T-helper 17 cell (primary cell): Measurements from ENCODE around the gene ATP6V1G1. TPM values are rescaled to one million over a fixed set of nuclear protein-coding genes. Genes with fewer than 3 reads are reported as not detected.

Source experiments
- ATAC-seq: fragments of 150-1000 bp; cut with Tn5 transposase; 2 replicates; pipeline ENCODE4 v1.10.0; 2021; ENCODE audit warnings: mild to moderate bottlenecking, moderate library complexity
- DNase-seq, 3 donors: peaks; one replicate each; pipeline versions ENCODE4 v3.0.0 to v3.0.0-alpha.2; 2020 to 2021
- H3K9me3 ChIP-seq: one replicate; pipeline ENCODE4 v1.7.0; 2013; ENCODE audit warnings: low read length, mild to moderate bottlenecking; ENCODE audit not compliant: control insufficient read depth, poor library complexity, severe bottlenecking
- H3K27ac Mint-ChIP-seq: one replicate; pipeline ENCODE4 v1.8.0; 2022; ENCODE audit warnings: mild to moderate bottlenecking, moderate library complexity, mixed read lengths
- H3K27me3 Mint-ChIP-seq: one replicate; pipeline ENCODE4 v1.8.0; 2022; ENCODE audit warnings: mixed read lengths
- H3K36me3 Mint-ChIP-seq: one replicate; pipeline ENCODE4 v1.8.0; 2022; ENCODE audit warnings: low read depth, mixed read lengths
- H3K4me1 Mint-ChIP-seq: one replicate; pipeline ENCODE4 v1.8.0; 2022; ENCODE audit warnings: mild to moderate bottlenecking, mixed read lengths
- H3K4me3 Mint-ChIP-seq: one replicate; pipeline ENCODE4 v1.8.0; 2022; ENCODE audit warnings: mild to moderate bottlenecking, moderate library complexity, mixed read lengths
- total RNA-seq, 4 donors: library from RNA in 2 of 4; stranded (reverse) in 2 of 4; gene quantifications; one replicate each; pipeline ENCODE4 v1.2.3 and lab custom pipeline; 2022 to 2026

Gene ATP6V1G1
- total RNA-seq, 2 donors from 2014 or later = 101 to 102 TPM

DNA sequence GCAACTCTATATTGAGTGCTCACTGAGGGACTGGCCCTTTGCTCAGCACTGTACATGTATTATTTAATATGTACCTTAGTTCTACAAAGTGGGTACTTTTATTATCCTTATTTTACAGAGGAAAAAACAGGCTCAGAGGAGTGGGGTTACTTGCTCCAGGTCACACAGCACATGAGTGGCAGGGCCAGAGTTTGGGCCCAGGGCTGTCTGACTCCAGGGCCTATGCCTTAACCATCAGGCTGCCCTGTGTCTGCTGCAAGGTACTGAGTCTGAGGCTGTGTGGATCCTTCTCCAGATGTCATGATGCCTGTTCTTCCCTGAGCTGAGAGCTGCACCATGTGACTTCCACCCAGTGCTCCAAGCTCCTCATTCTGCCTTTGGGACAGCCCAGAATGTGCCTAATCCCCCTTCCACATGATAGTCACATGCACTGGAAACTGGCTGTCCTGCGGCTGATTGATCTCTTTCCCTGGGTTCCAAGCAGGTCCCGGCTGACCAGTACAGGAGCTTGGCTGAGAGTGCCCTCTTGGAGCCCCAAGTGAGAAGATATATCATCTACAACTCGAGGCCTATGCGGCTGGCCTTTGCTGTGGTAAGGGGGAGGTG lies 38.9 kb downstream of the ATP6V1G1 start:
- Mint-ChIP-seq H3K27me3 (no peaks in the 10 kb centered on the region), H3K27ac (peak overlapping the region; percentile 19), H3K4me3 (no peak overlapping the region), H3K4me1 (peaks cover 11% of the 10 kb centered on the region), H3K36me3 (peaks cover 14% of the 10 kb centered on the region)
- H3K9me3 ChIP-seq = no peaks in the 10 kb centered on the region
- ATAC-seq = no peak
- no peak for DNase-seq

DNA sequence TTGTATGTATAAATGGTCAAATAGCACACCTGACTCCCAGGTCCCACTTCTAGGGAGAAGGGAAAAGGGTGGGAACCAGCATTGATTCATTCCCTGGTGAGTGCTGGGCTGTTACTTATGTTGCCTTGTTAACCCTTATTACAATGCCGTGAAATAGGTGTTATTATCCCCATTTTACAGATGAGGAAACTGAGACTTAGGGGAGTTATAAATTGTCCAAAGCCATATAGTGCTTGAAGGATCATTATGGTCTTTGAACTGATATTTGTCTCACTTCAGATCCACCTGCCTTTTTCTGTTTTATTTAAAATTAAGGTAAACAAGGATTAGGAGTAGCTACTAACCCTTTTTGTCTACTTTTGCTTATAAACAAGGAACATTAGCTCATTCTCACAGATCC lies 40.0 kb downstream of the ATP6V1G1 start:
- no peak overlapping the region for H3K4me3 Mint-ChIP-seq
- no peaks in the 10 kb centered on the region for H3K27me3 Mint-ChIP-seq
- no peak for DNase-seq
- H3K4me1 Mint-ChIP-seq = peaks cover 6% of the 10 kb centered on the region
- no peaks in the 10 kb centered on the region for H3K9me3 ChIP-seq
- ATAC-seq = no peak
- peaks cover 9% of the 10 kb centered on the region for H3K36me3 Mint-ChIP-seq
- peak overlapping the region; percentile 70 for H3K27ac Mint-ChIP-seq

DNA sequence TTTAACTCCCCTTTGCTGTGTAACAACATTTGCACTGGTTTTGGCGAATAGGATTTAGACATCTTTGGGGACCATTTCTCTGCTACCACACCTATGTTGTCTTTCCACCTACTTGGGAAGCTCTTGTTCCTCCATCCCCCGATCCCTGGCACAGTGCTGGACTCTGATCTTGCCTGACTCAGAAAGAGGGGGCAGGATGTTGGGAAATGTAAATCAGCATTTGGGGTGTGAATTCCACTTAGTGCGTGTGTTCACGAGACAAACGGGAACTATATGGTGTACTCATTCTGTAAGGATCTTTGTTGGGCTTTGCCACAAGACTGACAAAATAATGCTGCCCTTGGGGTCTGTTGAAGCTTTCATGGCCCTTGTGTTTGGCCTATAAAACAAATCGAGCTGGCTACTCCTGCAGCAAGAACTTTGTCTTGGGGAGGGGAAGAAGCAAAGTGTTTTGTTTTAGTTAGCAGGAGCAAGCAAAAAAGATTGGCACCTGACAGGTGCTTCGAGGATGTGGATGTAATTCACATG lies 42.1 kb downstream of the ATP6V1G1 start:
- ATAC-seq (no peak), DNase-seq (no peak)
- no peaks in the 10 kb centered on the region for H3K27me3 Mint-ChIP-seq
- no peak overlapping the region for H3K4me3 Mint-ChIP-seq
- H3K4me1 Mint-ChIP-seq = peaks cover 4% of the 10 kb centered on the region
- peak overlapping the region; percentile 75 for H3K27ac Mint-ChIP-seq
- peaks cover 5% of the 10 kb centered on the region for H3K36me3 Mint-ChIP-seq
- no peaks in the 10 kb centered on the region for H3K9me3 ChIP-seq

DNA sequence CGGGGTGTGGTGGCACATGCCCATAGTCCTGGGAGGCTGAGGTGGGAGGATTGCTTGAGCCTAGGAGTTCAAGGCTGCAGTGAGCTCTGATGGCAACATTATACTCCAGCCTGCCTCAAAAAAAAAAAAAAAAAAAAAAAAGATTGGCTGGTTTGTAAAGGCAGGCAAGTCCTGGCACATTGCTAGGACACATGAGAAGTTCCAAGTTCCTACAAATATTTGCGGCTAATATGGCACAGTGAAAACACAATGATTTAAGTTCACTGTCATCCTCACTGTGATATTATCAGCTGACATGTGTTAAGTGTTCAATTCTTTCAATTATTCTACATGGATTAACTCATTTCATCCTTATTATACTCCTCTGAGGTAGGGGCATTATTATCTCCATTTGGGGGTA lies 43.6 kb downstream of the ATP6V1G1 start:
- no peaks in the 10 kb centered on the region for H3K9me3 ChIP-seq
- peaks cover 5% of the 10 kb centered on the region for H3K36me3 Mint-ChIP-seq
- H3K27me3 Mint-ChIP-seq = no peaks in the 10 kb centered on the region
- H3K4me3 Mint-ChIP-seq = no peak overlapping the region
- peaks cover 6% of the 10 kb centered on the region for H3K4me1 Mint-ChIP-seq
- no peak overlapping the region for H3K27ac Mint-ChIP-seq
- DNase-seq = no peak
- ATAC-seq = no peak

DNA sequence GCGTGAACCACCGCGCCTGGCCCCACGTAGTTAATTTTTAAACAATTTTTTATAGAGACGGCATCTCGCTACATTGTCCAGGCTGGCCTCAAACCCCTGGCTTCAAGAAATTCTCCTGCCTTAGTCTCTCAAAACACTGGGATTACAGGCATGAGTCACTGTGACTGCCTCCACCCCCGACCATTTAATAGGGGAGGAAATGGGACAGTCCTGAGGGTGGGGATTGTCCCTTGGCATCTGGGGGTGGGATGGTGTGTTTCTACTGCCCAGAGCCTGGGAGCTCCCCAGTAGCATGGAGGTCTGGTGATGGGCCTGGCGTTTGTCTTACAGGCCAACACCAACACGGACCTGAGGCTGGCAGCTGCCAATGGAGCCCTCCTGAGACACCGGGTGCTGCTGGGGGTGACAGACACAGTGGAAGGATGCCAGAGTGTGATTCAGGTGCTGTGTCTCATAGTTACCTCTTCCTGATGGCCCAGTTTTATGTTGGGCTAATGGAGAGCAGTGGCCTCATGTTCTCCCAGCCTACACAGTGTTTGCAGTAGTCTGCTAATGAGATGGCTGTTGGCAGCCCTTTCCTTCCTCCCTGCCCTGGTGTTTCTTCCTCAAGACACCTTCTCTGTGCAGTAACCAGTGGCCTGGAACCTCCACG lies 46.0 kb downstream of the ATP6V1G1 start:
- ATAC-seq = no peak
- no peaks in the 10 kb centered on the region for H3K9me3 ChIP-seq
- H3K27ac Mint-ChIP-seq = no peak overlapping the region
- H3K4me1 Mint-ChIP-seq = peaks cover 5% of the 10 kb centered on the region
- H3K27me3 Mint-ChIP-seq = no peaks in the 10 kb centered on the region
- H3K36me3 Mint-ChIP-seq = peaks cover 3% of the 10 kb centered on the region
- no peak overlapping the region for H3K4me3 Mint-ChIP-seq
- DNase-seq = no peak

DNA sequence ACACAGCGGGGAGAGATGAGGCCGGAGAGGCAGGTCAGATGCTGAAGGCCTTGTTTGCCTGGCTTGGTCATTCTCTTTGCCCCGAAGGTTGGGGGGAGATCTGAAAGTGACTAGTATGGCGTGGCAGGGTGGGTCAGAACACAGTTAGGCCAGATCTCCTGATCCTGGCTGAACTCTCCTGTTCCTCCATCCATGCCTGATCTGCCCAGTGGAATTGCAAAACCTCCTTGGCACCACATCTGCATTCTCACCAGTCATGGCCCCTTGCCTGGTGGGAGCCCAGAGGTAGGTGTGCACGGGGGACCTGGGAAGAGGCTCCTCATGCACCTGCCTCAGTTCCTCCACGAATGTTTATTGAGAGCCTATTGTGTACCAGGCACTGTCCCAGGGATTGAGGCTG lies 46.8 kb downstream of the ATP6V1G1 start:
- Mint-ChIP-seq H3K27ac (no peak overlapping the region), H3K4me3 (peak overlapping the region; percentile 31), H3K4me1 (peaks cover 6% of the 10 kb centered on the region), H3K36me3 (peaks cover 3% of the 10 kb centered on the region), H3K27me3 (no peaks in the 10 kb centered on the region)
- no peak for DNase-seq
- no peaks in the 10 kb centered on the region for H3K9me3 ChIP-seq
- ATAC-seq = no peak

DNA sequence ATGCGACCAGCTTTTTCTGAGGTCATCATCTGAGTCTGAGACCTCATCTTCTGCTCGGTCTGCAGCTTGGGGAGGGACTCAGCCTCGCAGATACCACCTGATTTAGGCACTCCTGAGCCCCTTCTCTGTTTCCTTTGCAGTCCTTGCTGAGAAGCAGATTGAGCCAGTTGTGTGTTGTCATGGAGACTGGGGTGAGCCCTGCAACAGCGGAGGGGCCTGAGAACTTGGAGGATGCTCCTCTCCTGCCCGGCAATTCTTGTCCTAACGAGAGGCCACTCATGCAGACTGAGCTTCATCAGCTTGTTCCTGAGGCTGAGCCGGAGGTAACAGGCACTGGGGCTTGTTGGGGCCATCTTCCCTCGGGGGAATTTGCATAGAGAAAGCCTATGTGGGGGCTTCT lies 50.8 kb downstream of the ATP6V1G1 start:
- Mint-ChIP-seq H3K4me3 (no peak overlapping the region), H3K27ac (no peak overlapping the region), H3K4me1 (peaks cover 7% of the 10 kb centered on the region), H3K27me3 (no peaks in the 10 kb centered on the region), H3K36me3 (peaks cover 6% of the 10 kb centered on the region)
- ATAC-seq (no peak), DNase-seq (no peak)
- no peaks in the 10 kb centered on the region for H3K9me3 ChIP-seq

DNA sequence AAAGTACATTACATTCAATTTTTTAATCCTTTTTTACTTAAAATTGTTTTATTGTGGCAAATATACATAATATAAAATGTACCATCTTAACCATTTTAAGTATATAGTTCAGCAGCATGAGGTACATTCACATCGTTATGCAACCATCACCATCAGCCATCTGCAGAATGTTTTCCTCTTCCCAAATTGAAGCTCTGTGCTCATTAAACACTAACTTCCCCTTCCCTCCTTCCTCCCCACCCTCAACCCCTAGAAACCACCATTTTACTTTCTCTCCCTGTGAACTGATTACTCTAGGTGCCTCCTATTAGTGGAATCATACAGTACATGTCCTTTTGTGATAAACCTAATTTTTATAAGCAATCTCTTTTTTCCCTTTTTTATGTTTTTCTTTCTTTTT lies 54.4 kb downstream of the ATP6V1G1 start:
- Mint-ChIP-seq H3K27ac (peak overlapping the region; percentile 63), H3K4me3 (no peak overlapping the region), H3K36me3 (peaks cover 10% of the 10 kb centered on the region), H3K27me3 (no peaks in the 10 kb centered on the region), H3K4me1 (peaks cover 2% of the 10 kb centered on the region)
- no peaks in the 10 kb centered on the region for H3K9me3 ChIP-seq
- no peak for ATAC-seq
- no peak for DNase-seq

DNA sequence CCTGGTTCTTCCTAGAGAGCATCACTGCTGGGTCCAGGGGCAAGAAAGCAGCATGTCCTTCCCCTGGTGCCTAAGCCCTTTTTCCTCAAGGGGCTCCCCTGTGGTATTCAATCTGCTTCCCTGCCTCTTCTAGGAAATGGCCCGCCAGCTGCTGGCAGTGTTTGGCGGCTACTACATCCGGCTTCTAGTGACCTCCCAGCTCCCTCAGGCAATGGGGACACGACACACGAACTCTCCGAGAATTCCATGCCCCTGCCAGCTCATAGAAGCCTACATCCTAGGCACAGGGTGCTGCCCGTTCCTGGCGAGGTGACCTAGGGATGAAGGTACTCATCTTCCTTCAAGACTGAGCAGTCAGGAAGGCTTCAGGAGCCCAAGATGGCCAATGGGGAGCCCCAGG lies 55.4 kb downstream of the ATP6V1G1 start:
- Mint-ChIP-seq H3K27ac (no peak overlapping the region), H3K27me3 (no peaks in the 10 kb centered on the region), H3K4me3 (no peak overlapping the region), H3K36me3 (peaks cover 10% of the 10 kb centered on the region), H3K4me1 (peaks cover 2% of the 10 kb centered on the region)
- H3K9me3 ChIP-seq = peaks cover 3% of the 10 kb centered on the region
- ATAC-seq (no peak), DNase-seq (no peak)

DNA sequence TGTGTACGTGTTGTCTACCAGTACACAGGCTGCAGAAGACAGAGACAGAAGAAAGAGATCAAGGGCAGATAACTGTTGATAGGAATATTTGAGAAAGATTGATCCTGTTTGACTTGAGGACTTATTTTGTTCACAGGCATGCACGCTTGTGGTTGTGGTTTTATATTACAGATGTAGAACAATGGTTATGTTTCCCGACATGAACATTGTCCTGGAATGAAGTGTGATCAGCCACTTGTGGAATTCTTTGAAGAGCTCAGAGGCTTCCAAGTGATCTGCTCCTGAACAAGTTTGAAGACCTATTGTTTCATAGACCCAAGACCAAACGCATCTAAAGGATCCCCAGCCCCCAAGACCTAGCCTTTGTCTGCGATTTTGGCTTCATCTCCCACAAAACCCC lies 56.3 kb downstream of the ATP6V1G1 start:
- ATAC-seq = no peak
- H3K27ac Mint-ChIP-seq = peak overlapping the region; percentile 3

More for the DNA sequence above, 56.3 kb downstream of the ATP6V1G1 start:
- peaks cover 2% of the 10 kb centered on the region for H3K4me1 Mint-ChIP-seq
- DNase-seq = no peak
- H3K4me3 Mint-ChIP-seq = no peak overlapping the region
- H3K9me3 ChIP-seq = peaks cover 3% of the 10 kb centered on the region
- no peaks in the 10 kb centered on the region for H3K27me3 Mint-ChIP-seq
- peaks cover 10% of the 10 kb centered on the region for H3K36me3 Mint-ChIP-seq

Other genes with a start within 250 kb of the ATP6V1G1 start
- 100 to 1,000 TPM; 263 to 323 TPM for gene AKNA, start 199.8 kb upstream of the ATP6V1G1 start, total RNA-seq
- 10 to 100 TPM; 18.2 to 32.6 TPM for gene WHRN, start 82.3 kb upstream of the ATP6V1G1 start, total RNA-seq
- gene TMEM268, start 23.5 kb downstream of the ATP6V1G1 start, total RNA-seq = 10 to 100 TPM in 1 of 2 donors, 1 to 10 TPM in 1; 9.4 to 11.5 TPM
- not detected for gene TEX53, start 70.0 kb downstream of the ATP6V1G1 start, total RNA-seq
- not detected for gene TEX48, start 94.4 kb downstream of the ATP6V1G1 start, total RNA-seq
- gene TNFSF15, start 218.3 kb downstream of the ATP6V1G1 start, total RNA-seq = under 1 TPM in 1 of 2 donors, not detected in 1; 0.05 TPM